HG03108 (cell line): Measurements from ENCODE around the gene CCDC154.
A peak's percentile ranks its signal among the peaks of the same experiment; 100 is the strongest.
"Not testable (repeated sequence)": the region's sequence is repeated elsewhere in the genome, so short reads cannot be mapped to it uniquely, and the experiment has no call there.

ENCODE experiments used
- ATAC-seq: cut with Tn5 transposase; IDR thresholded peaks from one replicate; pipeline ENCODE4 v1.9.1; 2021; ENCODE audit warnings: moderate library complexity; ENCODE audit not compliant: unreplicated experiment

Gene CCDC154

DNA sequence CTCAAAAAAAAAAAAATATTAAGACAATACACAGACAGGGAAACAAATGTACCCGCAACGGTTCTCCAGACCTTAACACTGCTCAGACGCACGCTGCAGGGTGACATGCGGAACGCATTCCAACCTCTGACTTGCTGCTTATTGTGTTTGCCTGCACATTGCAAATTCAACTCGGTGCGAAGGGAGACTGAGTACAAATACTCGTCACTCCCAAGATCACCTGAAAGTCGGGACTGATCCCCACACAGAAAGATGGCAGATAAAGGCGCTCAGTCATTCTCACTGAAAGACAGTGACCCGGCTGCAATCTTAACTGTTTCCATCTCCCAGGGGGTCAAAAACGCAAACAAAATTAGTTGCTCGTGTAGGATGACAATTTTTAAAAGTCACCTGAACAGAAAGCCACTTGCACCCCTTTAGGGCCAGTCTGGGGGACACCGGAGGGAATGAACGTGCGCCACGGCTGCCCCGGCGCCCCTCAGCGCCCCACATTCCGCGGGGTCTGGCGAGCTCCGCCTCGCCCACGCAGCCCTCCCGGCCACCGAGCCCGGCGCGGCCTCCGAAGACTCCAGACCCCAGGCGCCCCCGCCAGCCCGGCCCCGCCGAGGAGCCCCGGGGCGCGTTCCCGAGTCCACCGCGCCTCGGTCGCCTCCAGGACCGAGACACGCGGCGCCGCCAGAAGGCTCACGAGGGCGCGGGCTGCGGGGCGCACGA is 29.9 kb upstream of the CCDC154 start:
- peak; percentile 26 for ATAC-seq

DNA sequence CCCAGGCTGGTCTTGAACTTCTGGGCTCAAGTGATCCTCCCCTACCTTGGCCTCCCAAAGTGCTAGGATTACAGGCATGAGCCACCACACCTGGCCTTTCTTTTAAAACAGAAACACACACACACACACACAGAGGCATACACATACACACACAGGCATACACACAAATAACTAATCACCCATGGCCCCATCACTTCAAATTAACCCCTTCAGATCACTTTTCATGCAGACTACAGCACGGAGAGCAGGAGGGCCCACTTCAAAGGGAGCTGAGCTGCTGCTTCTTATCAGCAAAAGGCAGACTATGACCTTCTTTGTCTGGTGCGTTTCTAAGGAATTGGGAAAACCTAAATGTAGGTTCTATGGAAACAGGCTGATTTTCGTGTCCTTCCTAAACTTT is 28.6 kb upstream of the CCDC154 start:
- no peak for ATAC-seq

DNA sequence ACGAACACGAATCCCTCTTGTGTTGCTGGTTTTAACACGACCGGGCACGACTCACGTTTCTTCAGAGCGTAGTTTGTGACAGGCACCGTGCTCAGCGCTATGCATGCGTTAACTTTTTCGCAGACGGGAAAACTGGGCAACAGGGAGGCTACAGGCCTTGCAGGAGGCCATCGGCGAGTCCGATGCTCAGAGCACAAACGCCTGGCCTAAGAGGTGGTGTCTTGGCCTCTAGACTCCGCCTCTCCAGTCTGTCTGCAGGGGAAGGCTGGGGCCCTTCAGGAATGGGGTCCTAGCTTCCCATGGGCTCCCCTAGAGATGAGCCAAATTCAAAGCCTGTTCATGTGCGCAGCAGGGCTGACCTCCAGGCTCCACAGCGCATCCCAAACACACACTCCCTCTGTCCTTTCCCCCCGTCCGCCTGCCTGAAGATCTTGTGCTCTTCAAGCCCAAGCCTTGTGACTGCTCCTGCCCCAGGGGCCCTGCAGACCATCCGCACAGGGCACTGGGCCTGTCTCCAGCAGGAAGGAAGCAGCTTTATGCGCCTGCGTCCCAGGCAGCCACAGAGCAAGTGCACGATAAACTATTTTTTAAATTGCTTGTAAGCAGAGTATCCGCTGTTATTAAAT is 27.3 kb upstream of the CCDC154 start:
- ATAC-seq: no peak

DNA sequence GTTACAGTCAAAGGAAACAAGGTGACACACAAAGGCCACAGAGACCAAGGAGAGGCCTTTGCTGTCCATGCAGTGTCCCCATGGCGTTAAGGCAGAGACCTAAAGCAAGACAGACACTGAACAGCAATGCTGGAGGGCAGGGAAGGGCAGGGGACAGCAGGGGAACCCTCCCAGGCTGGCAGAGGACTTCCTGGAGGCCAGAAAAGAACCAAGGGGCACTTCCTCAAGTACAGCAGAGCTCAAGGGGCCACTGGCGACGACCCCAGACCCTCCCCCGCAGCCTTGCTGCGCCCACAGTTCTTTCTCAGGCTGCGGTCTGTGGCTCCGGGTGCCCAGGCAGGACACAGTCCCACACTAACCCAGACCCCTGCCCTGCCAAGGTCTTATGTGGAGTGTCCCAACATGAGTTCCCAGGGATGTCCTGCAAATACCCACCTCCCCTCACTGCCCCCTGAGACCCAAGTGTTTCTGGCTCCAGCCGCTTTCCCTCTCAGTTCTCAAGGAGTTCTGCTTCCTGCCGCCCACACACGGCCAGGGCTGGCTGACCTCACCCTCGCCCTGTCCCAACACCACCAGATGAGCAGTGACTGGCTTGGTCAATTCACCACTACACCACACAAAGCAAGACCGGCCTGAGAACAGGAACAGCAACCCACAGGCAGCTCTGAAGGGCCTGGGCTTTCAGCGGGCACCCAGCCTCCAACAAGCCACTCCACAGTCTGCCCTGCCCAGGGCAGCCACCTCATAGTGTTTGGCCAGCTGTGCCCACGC is 26.3 kb upstream of the CCDC154 start:
- ATAC-seq: no peak

DNA sequence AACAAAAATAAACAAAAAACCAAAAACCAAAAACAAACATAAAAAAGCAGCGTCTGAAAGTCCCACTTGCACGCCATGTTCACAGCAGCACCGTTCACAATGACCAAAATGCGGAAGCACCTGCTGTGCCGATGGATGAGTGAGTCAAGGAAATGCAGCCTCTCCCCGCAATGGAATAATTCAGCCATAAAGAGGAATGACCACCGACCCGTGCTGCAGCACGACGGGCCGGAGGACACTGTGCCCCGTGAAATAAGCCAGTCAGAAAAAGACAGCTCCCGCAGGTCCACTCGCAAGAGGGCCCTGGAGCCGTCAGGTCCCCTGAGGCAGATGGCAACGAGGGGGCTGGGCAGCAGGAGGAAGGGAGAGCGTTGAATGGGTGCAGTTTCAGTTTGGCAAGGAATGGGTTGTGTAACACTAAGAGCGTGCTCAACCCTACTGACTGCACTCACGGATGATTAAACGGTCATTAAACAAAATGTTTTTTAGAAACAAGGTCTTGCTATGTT is 25.4 kb upstream of the CCDC154 start:
- ATAC-seq: no peak

DNA sequence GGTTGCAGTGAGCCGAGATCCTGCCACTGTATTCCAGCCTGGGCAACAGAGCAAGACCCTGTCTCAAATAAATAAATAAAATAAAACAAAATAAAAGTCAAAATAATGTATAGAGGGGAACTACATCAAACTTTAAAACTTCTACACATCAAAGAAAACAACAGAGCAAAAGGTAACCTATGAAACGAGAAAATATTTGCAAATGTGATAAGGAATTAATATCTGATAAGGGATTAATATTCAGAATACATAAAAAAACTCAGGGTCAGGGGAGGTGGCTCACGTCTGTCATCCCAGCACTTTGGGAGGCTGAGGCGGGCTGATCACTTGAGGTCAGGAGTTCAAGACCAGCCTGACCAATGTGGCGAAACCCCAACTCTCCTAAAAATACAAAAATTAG is 24.8 kb upstream of the CCDC154 start:
- not testable (repeated sequence) for ATAC-seq

DNA sequence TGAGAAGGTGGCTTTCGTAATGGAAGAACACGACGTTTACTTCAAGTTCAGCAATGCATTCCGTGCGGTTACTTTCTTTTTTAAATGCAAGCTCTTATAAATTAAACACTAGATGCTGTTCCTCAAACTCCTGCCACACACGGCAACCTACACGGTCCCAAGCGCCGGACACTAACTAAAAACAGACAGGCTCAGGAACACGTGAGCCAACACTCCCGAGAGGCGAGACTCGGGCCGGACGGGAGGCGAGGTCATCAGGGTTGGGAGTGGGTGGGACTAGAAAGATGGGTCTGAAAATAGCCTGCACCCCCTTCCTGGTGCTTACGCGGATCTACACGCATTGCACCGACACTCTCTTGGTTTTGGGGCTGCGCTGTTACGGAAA is 24.1 kb upstream of the CCDC154 start:
- no peak for ATAC-seq

DNA sequence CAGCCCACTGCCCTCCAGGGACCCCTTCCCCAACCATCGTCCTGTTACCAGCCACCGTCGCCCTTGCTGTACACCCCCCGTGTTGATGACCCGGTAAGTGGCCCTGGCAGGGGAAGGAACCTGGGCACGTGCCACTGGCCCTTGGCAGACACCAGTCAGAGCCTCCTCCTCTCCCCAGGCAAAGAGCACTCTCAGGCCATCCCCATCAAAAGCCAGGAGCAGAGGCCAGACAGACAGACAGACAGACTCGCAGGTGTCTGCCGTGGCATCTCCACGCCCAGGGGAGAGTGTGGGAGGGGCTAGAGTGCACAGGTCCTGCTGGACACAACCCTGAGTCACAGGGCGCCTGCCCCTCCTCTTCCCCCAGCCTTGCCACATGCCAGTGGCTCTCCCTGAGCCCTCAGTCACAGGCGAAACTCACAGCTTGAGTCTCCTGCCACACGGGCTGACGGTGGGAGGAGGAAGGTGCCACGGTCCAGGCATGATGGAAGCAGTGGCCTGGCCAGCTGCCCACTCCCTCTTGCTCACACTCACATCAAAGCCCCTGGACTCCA is 22.7 kb upstream of the CCDC154 start:
- no peak for ATAC-seq

DNA sequence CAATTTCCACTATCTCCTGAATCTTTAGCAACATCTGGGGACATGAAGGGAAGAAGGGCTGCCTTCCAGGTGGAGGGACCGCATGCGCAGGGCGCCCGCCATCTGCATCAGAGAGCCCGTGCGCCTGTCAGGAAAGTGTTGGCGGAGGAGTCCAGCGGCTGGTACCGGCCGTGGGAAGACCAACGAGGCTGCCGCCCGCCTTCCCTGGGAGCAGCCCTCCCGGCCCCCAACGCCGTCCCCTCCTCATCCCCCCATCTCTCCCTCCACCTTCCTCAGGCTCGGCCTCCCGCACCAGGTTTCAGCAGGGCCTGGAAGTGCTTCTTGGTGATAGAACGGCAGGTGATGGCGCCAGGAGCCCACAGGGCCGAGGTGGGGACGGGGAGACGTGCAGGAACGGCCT is 21.7 kb upstream of the CCDC154 start:
- ATAC-seq: no peak

DNA sequence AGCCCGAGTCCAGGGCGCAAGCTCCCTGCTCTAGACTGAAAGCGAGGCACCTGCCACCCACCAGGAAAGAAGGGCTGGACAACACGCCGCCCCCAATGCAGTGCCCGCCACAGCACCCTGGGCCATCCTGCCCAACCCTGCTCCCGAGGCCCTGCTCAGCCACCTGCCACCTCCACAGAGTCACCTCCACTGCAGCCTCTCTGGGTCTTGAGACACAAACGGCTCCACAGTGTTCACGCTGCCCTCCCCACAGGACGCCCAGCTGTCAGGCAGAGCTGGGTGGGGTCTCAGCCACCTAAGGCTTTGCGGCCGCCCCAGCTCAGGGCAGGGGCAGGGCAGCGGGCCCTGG is 21.2 kb upstream of the CCDC154 start:
- no peak for ATAC-seq

DNA sequence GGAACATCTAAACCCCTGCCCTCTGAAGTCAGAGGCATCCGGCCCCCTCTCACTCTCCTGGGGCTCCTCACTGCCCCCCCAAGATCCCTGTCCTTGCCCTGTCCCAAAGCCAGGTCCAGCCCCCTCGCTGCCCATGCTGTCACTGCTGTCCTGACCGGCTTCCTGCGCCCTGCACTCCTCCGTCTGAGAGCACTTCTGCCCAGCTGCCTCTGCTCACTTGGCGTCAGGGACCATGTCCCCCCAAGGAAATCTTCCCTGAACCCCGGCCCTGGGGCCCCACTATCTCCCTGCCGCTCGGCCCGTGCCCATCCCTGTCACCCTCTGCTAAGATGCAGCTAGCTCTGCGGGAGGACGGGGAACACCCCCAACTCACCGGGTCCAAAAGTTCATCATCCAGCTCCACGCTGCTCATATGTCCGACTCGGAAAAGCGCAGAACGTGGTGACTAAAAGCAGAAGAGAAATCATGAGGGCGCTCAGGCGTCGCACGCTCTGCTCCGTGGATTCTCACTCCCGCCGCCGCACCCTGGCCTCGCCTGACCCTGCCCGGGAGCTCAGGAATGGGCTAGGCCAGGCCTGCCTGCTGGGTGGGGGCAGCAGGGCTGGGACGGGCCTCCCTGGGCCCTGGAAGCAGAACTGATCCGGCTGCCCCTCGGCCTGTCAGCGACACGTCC is 20.7 kb upstream of the CCDC154 start:
- ATAC-seq: no peak

DNA sequence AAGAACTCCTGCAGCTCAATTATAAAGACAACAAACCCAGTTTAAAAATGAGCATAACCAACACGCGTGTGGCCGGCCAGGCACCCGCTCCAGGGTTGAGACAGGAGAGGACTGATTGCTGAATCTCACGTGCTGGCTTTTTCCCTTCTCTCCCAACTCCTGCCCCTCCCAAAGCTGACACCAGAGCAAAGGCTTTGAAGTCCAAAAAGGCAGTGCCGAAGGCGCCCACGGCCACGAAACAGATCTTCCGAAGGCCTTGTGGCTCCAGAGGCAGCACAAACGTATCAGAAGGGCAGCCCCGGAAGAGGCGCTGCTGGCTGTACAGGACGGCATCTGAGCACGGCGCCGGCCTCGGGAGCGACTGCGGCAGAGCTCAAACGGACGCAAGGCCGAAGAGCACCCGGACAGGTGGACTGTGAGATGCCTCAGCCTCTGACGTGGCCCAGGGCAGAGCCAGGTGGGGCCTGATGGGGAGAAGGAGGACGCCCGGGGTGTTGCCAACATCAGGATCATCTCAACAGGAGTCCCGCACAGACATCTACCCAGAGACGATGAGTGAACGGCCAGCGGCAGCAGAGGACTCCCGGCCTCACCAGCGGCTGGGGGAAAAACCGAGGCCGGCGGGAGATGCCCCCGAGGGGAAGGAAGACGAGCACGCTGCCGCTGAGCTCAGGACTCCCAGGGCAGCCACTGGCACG is 20.0 kb upstream of the CCDC154 start:
- ATAC-seq: no peak

DNA sequence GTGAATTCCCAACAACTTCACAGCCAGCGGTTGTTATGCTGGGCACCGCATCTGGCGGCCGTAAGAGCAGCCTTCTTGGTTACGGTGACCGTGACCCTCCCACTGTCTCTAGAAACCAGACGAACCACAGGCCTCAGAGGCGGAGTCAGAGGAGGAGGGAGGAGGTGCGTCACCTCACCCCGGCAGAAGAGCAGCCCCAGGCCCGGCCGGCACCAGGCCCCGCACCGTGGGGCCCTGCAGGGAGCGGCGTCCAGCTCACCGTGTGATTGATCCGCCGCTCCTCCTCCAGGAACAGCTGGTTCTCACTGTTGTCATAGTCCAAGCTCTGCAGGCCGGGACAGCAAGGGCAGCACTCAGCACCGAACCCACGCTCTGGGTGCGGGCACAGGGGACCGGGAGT is 16.8 kb upstream of the CCDC154 start:
- no peak for ATAC-seq

DNA sequence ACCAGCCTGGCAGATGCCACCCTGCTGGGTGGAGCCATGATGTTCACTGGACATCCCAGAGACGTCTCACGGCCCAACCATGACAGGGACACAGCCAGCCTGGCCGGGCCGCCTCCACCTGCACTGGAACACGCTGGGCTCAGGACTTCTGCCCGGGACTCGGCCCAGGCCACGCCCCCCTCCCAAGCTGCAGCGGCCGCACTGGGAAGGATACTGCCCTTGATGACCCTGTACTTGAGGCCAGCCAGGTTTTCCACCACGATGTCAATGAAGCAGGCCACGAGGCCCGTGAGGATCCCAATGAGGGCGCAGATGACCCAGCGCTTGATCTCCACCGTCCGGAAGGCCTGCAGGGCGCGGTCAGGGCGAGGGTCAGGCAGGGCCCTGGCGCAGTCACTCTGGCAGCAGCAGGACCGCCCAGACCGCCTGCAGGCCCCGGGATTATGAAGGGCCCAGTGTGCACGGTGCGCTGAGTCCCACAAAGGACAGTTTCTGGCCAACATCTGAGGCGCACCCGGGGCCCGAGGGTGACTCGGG is 16.3 kb upstream of the CCDC154 start:
- no peak for ATAC-seq

DNA sequence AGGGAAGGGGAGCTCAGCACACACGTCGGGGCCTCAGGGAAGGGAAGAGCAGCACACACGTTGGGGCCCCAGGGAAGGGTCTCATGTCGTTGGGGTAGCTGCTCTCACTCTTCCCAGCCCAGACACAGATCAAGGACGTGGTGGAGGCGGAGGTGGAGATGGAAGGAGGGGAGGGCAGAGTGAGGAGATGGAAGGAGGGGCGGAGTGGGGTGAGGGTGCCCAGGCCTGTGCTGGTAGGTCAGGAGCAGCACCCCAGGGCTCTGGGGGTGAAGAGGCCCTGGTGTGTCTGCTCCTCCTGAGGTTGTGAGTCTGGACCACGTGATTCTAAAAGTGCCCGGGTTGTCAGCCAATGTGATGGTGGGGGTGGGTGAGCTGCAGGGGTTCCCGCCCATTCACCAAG is 15.6 kb upstream of the CCDC154 start:
- no peak for ATAC-seq

DNA sequence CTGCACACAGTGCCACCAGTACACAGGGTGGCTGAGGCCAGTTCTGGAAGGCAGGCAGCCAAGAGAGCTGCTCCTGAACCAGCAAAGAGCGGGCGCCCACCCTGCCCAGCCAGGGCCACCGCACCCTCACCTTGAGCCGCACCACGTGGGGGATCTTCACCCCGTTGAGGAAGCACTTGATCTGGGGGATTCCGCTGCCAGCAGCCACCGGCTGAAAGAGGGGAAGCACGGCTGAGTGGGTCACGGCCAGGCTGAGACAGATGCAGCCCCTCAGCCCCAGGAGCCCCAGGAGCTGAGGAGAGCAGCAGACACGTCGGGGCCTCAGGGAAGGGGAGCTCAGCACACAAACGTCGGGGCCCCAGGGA is 14.6 kb upstream of the CCDC154 start:
- ATAC-seq: no peak

DNA sequence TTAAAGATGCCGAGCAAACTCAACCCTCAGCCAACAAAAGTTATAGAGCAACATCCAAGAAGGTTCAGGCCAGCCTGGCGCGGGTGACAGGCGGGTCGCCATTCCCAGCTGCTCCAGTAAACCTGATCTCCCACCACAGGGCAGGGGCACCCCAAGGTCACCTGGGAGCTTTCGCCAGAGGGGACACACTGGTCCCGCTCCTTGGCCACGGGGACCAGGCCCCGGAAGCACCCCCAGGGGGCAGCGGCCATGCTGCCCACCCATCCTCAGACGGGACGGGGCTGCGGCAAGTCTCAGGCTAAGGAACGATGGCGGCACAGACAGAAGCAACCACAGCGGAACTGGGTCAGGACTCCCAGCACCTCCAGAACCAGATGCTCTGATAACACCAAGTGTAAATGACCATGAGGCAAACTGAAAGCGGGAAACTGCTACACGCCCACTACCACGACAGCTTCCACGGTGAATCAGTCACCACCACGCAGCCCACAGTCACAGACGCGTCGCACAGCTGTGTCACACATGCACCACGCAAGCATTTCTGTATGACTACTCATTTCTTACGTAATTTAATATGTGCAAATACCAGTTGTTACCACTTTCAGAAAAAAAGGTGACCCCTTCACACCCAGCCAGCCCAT is 14.1 kb upstream of the CCDC154 start:
- no peak for ATAC-seq

DNA sequence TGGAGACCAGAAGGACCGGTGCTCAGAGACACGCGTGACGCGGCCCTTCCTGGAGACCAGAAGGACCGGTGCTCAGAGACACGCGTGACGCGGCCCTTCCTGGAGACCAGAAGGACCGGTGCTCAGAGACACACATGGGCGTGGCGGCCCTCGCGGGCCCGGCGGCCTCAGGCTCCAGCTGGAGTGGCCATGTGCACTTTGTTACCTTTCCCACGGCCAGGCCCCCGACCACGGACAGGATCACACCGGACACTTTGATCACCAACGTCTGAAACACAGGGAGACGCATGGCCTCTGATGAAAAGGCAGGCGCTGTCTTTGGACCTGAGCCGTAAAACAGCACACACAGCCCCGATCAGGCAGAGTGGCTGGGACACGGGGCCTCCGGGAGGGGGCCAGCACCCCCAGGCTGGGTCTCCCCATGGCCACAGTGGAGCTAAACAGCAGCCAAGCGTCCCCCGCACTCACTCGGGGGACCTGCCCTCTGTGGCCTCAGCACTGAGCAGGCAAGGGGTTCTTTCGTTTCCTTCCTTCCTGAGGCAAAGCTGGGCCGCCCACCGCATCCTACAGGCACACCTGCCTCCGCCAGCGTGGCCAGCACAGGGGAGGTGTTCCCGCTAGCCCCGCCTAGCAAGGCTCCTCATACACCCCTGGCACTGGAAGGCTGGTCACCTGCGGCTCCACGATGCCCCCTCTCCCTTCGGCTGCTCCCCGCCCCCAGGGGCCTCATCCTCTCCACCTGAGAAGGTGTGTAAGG is 13.3 kb upstream of the CCDC154 start:
- no peak for ATAC-seq

DNA sequence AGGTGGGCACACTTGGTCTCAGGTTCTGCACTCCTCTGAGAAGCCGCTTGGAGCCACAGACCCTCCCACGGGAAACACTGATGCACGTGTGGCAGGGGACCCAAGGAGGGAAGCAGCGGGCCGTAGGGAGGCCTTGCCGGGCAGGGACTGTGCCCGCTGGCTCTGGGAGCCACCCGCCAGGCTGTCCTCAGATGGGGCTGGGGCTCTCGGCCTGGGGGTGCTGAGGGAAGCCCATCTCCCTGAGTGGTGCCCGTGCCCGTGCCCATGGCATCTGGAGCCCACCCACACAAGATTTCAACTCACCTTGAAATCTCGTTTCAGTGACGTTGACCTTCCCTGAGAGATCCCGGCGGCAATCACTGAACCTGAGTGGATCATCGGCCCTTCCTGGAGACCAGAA is 12.6 kb upstream of the CCDC154 start:
- no peak for ATAC-seq
